Activated naive CD4-positive, alpha-beta T cell treated with Interleukin-2 at 50 U/mL for 16 hours (primary cell): ENCODE measurements around the gene PZP.
"Not testable (repeated sequence)": the region's sequence is repeated elsewhere in the genome, so short reads cannot be mapped to it uniquely, and the experiment has no call there.

ENCODE experiments used
- DNase-seq: peaks from one replicate; pipeline ENCODE4 v3.0.0-alpha.2; 2020

PZP gene

GRCh38 chr12:9208229-9208628, at the start of gene PZP:
PZP (minus strand) TSS chr12:9208395; CDS start chr12:9208341, 54 bp downstream.
- no peak for DNase-seq

GRCh38 chr12:9256758-9257405, 48.7 kb upstream of the PZP start:
- DNase-seq, result no peak

- no peak for DNase-seq
Observed at GRCh38 chr12:9256341-9256740, 48.1 kb upstream of the PZP start.

GRCh38 chr12:9255837-9256236, 47.6 kb upstream of the PZP start:
- DNase-seq, result no peak

GRCh38 chr12:9253464-9253863, 45.3 kb upstream of the PZP start:
- no peak for DNase-seq

GRCh38 chr12:9252791-9253190, 44.6 kb upstream of the PZP start:
- not testable (repeated sequence) for DNase-seq

GRCh38 chr12:9252256-9252655, 44.1 kb upstream of the PZP start:
- DNase-seq, result no peak

- no peak for DNase-seq
Observed at GRCh38 chr12:9248435-9248834, 40.2 kb upstream of the PZP start.

GRCh38 chr12:9244894-9245293, 36.7 kb upstream of the PZP start:
- DNase-seq, result peak; percentile 76

- no peak for DNase-seq
Observed at GRCh38 chr12:9243999-9244649, 35.9 kb upstream of the PZP start.

GRCh38 chr12:9241301-9241700, 33.1 kb upstream of the PZP start:
- no peak for DNase-seq

- DNase-seq, result no peak
Observed at GRCh38 chr12:9240776-9241175, 32.6 kb upstream of the PZP start.

- DNase-seq, result peak; percentile 55
Observed at GRCh38 chr12:9240004-9240635, 31.9 kb upstream of the PZP start.

GRCh38 chr12:9237286-9237685, 29.1 kb upstream of the PZP start:
- no peak for DNase-seq

GRCh38 chr12:9235519-9235918, 27.3 kb upstream of the PZP start:
- DNase-seq, result no peak

- no peak for DNase-seq
Observed at GRCh38 chr12:9227950-9228349, 19.8 kb upstream of the PZP start.

GRCh38 chr12:9223830-9224229, 15.6 kb upstream of the PZP start:
- no peak for DNase-seq

GRCh38 chr12:9221483-9221882, 13.3 kb upstream of the PZP start:
- no peak for DNase-seq

GRCh38 chr12:9221011-9221410, 12.8 kb upstream of the PZP start:
- DNase-seq, result not testable (repeated sequence)

GRCh38 chr12:9214534-9214933, 6.3 kb upstream of the PZP start:
- no peak for DNase-seq

GRCh38 chr12:9211687-9212086, 3.5 kb upstream of the PZP start:
- no peak for DNase-seq

GRCh38 chr12:9204380-9204779, 3.8 kb downstream of the PZP start:
- no peak for DNase-seq

GRCh38 chr12:9198012-9198411, 10.2 kb downstream of the PZP start:
- DNase-seq, result no peak

- DNase-seq, result no peak
Observed at GRCh38 chr12:9184276-9184675, 23.9 kb downstream of the PZP start.
